ENCODE results near the gene ATAT1. TPM values are rescaled to one million over a fixed set of nuclear protein-coding genes. Genes with fewer than 3 reads are reported as not detected.
A peak's percentile ranks its signal among the peaks of the same experiment; 100 is the strongest.

ATAT1 gene
- total and polyA plus RNA-seq, 2 of the 13 experiments (the other 11 are each of a cell fraction or from before 2014, with no cell fraction given) = 9.2 to 23.6 TPM

DNA sequence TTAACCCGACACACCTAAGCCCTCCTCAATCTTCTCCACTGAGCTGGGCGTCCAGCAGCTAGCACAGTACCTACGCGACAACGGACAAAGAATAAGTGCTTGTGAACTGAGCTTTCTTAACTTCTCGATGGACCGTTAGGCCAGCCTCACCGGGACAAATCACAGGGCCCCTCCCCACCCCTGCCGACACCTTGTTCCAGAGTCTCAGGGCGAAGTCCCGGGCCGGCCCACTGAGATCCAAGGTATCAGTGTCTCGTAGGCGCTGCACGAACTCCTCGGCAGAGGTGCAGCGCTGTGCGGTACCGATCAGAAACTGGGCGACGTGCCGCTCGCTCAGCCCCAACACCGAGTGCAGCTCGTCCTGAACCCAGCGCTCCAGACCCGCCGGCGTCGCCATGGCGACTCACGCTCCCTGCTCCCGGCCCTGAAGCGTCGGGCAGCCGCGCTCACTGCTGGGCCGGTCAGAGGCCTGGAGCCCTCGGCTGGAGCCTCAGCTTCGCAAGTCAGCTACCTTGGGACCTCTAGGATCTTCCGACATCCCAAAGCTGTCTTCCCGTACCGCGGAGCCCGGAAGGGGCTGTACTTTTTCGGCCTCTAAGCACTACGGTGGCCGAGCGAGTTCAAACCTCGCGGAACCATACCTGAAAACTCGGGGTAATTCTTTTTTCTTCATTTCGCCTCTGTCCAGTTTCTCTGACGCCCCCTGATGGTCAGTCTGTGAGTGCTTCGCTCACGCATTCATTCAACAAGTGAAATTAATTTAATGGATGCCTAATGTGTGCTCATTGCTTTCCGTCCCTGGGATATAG lies 46.0 kb downstream of the ATAT1 start, which contains the start of gene DHX16 (continued):
- TF ChIP-seq, protein P1, sequence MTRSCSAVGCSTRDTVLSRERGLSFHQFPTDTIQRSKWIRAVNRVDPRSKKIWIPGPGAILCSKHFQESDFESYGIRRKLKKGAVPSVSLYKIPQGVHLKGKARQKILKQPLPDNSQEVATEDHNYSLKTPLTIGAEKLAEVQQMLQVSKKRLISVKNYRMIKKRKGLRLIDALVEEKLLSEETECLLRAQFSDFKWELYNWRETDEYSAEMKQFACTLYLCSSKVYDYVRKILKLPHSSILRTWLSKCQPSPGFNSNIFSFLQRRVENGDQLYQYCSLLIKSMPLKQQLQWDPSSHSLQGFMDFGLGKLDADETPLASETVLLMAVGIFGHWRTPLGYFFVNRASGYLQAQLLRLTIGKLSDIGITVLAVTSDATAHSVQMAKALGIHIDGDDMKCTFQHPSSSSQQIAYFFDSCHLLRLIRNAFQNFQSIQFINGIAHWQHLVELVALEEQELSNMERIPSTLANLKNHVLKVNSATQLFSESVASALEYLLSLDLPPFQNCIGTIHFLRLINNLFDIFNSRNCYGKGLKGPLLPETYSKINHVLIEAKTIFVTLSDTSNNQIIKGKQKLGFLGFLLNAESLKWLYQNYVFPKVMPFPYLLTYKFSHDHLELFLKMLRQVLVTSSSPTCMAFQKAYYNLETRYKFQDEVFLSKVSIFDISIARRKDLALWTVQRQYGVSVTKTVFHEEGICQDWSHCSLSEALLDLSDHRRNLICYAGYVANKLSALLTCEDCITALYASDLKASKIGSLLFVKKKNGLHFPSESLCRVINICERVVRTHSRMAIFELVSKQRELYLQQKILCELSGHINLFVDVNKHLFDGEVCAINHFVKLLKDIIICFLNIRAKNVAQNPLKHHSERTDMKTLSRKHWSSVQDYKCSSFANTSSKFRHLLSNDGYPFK (CRISPR knock-in tag; IDR thresholded peaks at IDR 0.05; ENCODE audit: borderline replicate concordance) = peak; percentile 93; the same call in 1 of the 2 replicates
- no peak for TF ChIP-seq MBD4 (IDR thresholded peaks at IDR 0.05; ENCODE audit: borderline replicate concordance, low read length)
- TF ChIP-seq, protein P2, sequence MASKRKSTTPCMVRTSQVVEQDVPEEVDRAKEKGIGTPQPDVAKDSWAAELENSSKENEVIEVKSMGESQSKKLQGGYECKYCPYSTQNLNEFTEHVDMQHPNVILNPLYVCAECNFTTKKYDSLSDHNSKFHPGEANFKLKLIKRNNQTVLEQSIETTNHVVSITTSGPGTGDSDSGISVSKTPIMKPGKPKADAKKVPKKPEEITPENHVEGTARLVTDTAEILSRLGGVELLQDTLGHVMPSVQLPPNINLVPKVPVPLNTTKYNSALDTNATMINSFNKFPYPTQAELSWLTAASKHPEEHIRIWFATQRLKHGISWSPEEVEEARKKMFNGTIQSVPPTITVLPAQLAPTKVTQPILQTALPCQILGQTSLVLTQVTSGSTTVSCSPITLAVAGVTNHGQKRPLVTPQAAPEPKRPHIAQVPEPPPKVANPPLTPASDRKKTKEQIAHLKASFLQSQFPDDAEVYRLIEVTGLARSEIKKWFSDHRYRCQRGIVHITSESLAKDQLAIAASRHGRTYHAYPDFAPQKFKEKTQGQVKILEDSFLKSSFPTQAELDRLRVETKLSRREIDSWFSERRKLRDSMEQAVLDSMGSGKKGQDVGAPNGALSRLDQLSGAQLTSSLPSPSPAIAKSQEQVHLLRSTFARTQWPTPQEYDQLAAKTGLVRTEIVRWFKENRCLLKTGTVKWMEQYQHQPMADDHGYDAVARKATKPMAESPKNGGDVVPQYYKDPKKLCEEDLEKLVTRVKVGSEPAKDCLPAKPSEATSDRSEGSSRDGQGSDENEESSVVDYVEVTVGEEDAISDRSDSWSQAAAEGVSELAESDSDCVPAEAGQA (IDR thresholded peaks at IDR 0.05; ENCODE audit: low read depth) = peak; percentile 62; the same call in 1 of the 2 replicates
- TF ChIP-seq, protein P2 (CRISPR knock-in tag; IDR thresholded peaks at IDR 0.05; ENCODE audit: borderline replicate concordance) = 0 out of 2 replicates have a peak, but pooled peaks have one; percentile 15
- TF ChIP-seq MXD4 (CRISPR knock-in tag; IDR thresholded peaks at IDR 0.05) = peak; percentile 83
- TF ChIP-seq RFX3 (CRISPR knock-in tag; IDR thresholded peaks at IDR 0.05) = peak; percentile 74
- TF ChIP-seq HNF4A (CRISPR knock-in tag; IDR thresholded peaks at IDR 0.05) = peak; percentile 30; the same call in 1 of the 2 replicates
- peak; percentile 64 for TF ChIP-seq NCOA2 (CRISPR knock-in tag; IDR thresholded peaks at IDR 0.05)
- TF ChIP-seq, protein P3, sequence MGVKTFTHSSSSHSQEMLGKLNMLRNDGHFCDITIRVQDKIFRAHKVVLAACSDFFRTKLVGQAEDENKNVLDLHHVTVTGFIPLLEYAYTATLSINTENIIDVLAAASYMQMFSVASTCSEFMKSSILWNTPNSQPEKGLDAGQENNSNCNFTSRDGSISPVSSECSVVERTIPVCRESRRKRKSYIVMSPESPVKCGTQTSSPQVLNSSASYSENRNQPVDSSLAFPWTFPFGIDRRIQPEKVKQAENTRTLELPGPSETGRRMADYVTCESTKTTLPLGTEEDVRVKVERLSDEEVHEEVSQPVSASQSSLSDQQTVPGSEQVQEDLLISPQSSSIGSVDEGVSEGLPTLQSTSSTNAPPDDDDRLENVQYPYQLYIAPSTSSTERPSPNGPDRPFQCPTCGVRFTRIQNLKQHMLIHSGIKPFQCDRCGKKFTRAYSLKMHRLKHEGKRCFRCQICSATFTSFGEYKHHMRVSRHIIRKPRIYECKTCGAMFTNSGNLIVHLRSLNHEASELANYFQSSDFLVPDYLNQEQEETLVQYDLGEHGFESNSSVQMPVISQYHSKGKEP (CRISPR knock-in tag; IDR thresholded peaks at IDR 0.05) = no peak
- TF ChIP-seq KAT7 (CRISPR knock-in tag; IDR thresholded peaks at IDR 0.05; ENCODE audit: borderline replicate concordance) = peak; percentile 85; the same call in 1 of the 2 replicates
- TF ChIP-seq GATAD1 (CRISPR knock-in tag; IDR thresholded peaks at IDR 0.05) = peak; percentile 96
- peak; percentile 68; the same call in 1 of the 2 replicates for TF ChIP-seq ZNF772 (CRISPR knock-in tag; IDR thresholded peaks at IDR 0.05)
- TF ChIP-seq, protein P4, sequence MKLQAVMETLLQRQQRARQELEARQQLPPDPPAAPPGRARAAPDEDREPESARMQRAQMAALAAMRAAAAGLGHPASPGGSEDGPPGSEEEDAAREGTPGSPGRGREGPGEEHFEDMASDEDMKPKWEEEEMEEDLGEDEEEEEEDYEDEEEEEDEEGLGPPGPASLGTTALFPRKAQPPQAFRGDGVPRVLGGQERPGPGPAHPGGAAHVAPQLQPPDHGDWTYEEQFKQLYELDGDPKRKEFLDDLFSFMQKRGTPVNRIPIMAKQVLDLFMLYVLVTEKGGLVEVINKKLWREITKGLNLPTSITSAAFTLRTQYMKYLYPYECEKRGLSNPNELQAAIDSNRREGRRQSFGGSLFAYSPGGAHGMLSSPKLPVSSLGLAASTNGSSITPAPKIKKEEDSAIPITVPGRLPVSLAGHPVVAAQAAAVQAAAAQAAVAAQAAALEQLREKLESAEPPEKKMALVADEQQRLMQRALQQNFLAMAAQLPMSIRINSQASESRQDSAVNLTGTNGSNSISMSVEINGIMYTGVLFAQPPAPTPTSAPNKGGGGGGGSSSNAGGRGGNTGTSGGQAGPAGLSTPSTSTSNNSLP (IDR thresholded peaks at IDR 0.05; ENCODE audit: low read depth, low read length) = peak; percentile 97
- TF ChIP-seq SP1 (IDR thresholded peaks at IDR 0.05) = no peak
- TF ChIP-seq SP1 (CRISPR knock-in tag; IDR thresholded peaks at IDR 0.05) = peak; percentile 34
- TF ChIP-seq HDAC1 (CRISPR knock-in tag; IDR thresholded peaks at IDR 0.05) = peak; percentile 91
- TF ChIP-seq RAD51 (IDR thresholded peaks at IDR 0.05; ENCODE audit: borderline replicate concordance) = no peak
- TF ChIP-seq MTF1 (CRISPR knock-in tag; IDR thresholded peaks at IDR 0.05) = no peak
- TF ChIP-seq ZFP36L2 (CRISPR knock-in tag; IDR thresholded peaks at IDR 0.05) = no peak
